Esophagus squamous epithelium (tissue), 4 donors: ENCODE results near the gene SEC16B.

Experiments
- CTCF ChIP-seq, 6 experiments: fragments of 450-650 bp in 4 of 6; fragments of 200-600 bp in 2 of 6; sonication (generic) in 2 of 6; IDR thresholded peaks; one replicate each; pipeline ENCODE4 v1.5.1; 2016 to 2019; ENCODE audit warnings: antibody characterized with exemption in 6 of 6, mild to moderate bottlenecking in 4 of 6, moderate library complexity in 4 of 6
- POLR2A ChIP-seq, 4 donors: fragments of 450-650 bp; IDR thresholded peaks; one replicate each; pipeline ENCODE4 v1.6.1; 2017; ENCODE audit warnings: antibody characterized with exemption in 4 of 4, mild to moderate bottlenecking in 4 of 4, moderate library complexity in 3 of 4

DNA sequence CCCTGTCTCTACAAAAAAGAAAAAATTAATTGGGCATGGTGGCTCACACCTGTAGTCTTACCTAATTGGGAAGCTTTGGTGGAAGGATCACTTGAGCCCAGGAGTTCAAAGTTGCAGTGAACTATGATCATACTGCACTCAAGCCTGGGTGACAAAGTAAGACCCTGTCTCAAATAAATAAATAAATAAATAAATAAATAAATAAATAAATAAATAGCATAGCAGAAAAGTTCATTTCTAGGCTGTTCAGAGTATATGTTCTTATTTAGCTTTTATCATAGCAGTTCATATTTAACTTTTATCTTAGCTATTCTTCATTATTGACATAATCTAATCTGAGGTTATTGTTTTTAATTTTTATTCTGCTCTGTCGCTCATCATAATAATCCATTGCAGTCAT lies 8.7 kb upstream of the SEC16B start:
- no peak for TF ChIP-seq CTCF (IDR thresholded peaks at IDR 0.05)
- no peak for TF ChIP-seq POLR2A (IDR thresholded peaks at IDR 0.05)
